Keratinocyte (primary cell): ENCODE measurements around the gene TNS2. TPM values are rescaled to one million over a fixed set of nuclear protein-coding genes. Genes with fewer than 3 reads are reported as not detected.
A peak's percentile ranks its signal among the peaks of the same experiment; 100 is the strongest.

Experiments used
- DNase-seq: peaks from one replicate; pipeline ENCODE4 v3.0.0-alpha.2; 2011; ENCODE audit warnings: low read depth, missing footprints, low spot score
- FAIRE-seq: peaks from 2 replicates; lab custom pipeline; 2011; peaks lifted over from hg19 to GRCh38; lab: Jason Lieb, UNC
- H2AFZ ChIP-seq: 2 replicates; pipeline ENCODE4 v1.6.0; 2012; ENCODE audit warnings: low read length, control low read depth, inconsistent platforms; ENCODE audit not compliant: control insufficient read depth
- H3K27ac ChIP-seq: 2 replicates; pipeline ENCODE4 v1.5.1; 2011; ENCODE audit warnings: low read length; ENCODE audit not compliant: control insufficient read depth, insufficient read depth
- H3K27me3 ChIP-seq: 3 replicates; pipeline ENCODE4 v1.6.0; 2011; ENCODE audit warnings: low read length; ENCODE audit not compliant: control insufficient read depth, insufficient read depth; ENCODE audit errors: extremely low read depth
- H3K36me3 ChIP-seq, 2 experiments: 2 replicates in 1 of 2; 3 replicates in 1 of 2; pipeline ENCODE4 v1.5.1; 2011; ENCODE audit warnings: low read length in 2 of 2, mild to moderate bottlenecking in 1 of 2; ENCODE audit not compliant: control insufficient read depth in 2 of 2, insufficient read depth in 2 of 2; ENCODE audit errors: extremely low read depth in 1 of 2
- H3K4me1 ChIP-seq: 3 replicates; pipeline ENCODE4 v1.5.1; 2011; ENCODE audit warnings: low read length; ENCODE audit not compliant: control insufficient read depth, insufficient read depth; ENCODE audit errors: extremely low read depth
- H3K4me2 ChIP-seq: 3 replicates; pipeline ENCODE4 v1.6.0; 2011; ENCODE audit warnings: low read depth, low read length; ENCODE audit not compliant: control insufficient read depth, insufficient read depth; ENCODE audit errors: extremely low read depth
- H3K4me3 ChIP-seq, 3 experiments: fragments of 200-600 bp in 1 of 3; sonication (generic) in 1 of 3; 2 replicates in 2 of 3; 3 replicates in 1 of 3; pipeline ENCODE4 v1.5.1; 2011 to 2016; ENCODE audit warnings: low read length in 3 of 3, mild to moderate bottlenecking in 3 of 3, control low read depth in 2 of 3, inconsistent platforms in 1 of 3, low read depth in 1 of 3, mixed read lengths in 1 of 3, mixed run types in 1 of 3, moderate library complexity in 1 of 3; ENCODE audit not compliant: control insufficient read depth in 2 of 3, insufficient read depth in 2 of 3; ENCODE audit errors: extremely low read depth in 1 of 3
- H3K79me2 ChIP-seq: 2 replicates; pipeline ENCODE4 v1.6.0; 2012; ENCODE audit warnings: low read length; ENCODE audit not compliant: control insufficient read depth, insufficient read depth
- H3K9ac ChIP-seq: 3 replicates; pipeline ENCODE4 v1.6.0; 2011; ENCODE audit warnings: low read length; ENCODE audit not compliant: control insufficient read depth, insufficient read depth; ENCODE audit errors: extremely low read depth
- H3K9me1 ChIP-seq: 3 replicates; pipeline ENCODE4 v1.6.0; 2011; ENCODE audit warnings: low read length; ENCODE audit not compliant: control insufficient read depth, insufficient read depth; ENCODE audit errors: extremely low read depth
- H3K9me3 ChIP-seq: 2 replicates; pipeline ENCODE4 v1.5.1; 2012; ENCODE audit warnings: low read depth, low read length; ENCODE audit not compliant: control insufficient read depth
- H4K20me1 ChIP-seq: 3 replicates; pipeline ENCODE4 v1.6.0; 2011; ENCODE audit warnings: low read length; ENCODE audit not compliant: control insufficient read depth, insufficient read depth; ENCODE audit errors: extremely low read depth
- CTCF ChIP-seq, 3 experiments: IDR thresholded peaks in 1 of 3; conservative IDR thresholded peaks in 1 of 3; optimal IDR thresholded peaks in 1 of 3; 2 replicates in 2 of 3; 3 replicates in 1 of 3; pipeline versions ENCODE3 to v1.5.1; 2011; ENCODE audit warnings: low read length in 3 of 3, mild to moderate bottlenecking in 3 of 3, moderate library complexity in 2 of 3, control low read depth in 1 of 3, inconsistent platforms in 1 of 3; ENCODE audit not compliant: insufficient read depth in 2 of 3; ENCODE audit errors: extremely low read depth in 1 of 3
- EZH2 ChIP-seq: IDR thresholded peaks from one replicate; pipeline ENCODE4 v1.6.1; 2012; ENCODE audit warnings: inconsistent platforms, mild to moderate bottlenecking, low read length, moderate library complexity
- dilution Hi-C: fragments of 300-500 bp; cut with MboI; formaldehyde crosslinking; loops from one replicate; pipeline ENCODE4 v1.7.0; 2020; ENCODE audit warnings: low sequenced_read_pairs; ENCODE audit not compliant: extremely low pct_ligation_motif_present
- polyA plus RNA-seq, 5 experiments: library from polyadenylated mRNA; depleted of rRNA in 3 of 5; stranded (reverse) in 3 of 5; stranded (forward) in 1 of 5; unstranded in 1 of 5; fragments of >200 nt; gene quantifications; 1 replicate in 1 of 5; 2 replicates in 3 of 5; 3 replicates in 1 of 5; pipeline versions ENCODE4 v1.2.1 to v1.2.3, GENCODE V29; 2011 to 2012; ENCODE audit warnings: missing spikeins in 2 of 5, low read depth in 1 of 5, low replicate concordance in 1 of 5

The TNS2 gene
- polyA plus RNA-seq, 1 donor (not counting 4 experiments of a cell fraction or from before 2014, with no cell fraction given) = 0.80 TPM

GRCh38 chr12:53053218-53054111 lies 3.6 kb downstream of the TNS2 start:
- no peaks in the 10 kb centered on the region for H3K27me3 ChIP-seq
- no peaks in the 10 kb centered on the region for H3K79me2 ChIP-seq
- H3K27ac ChIP-seq = peak overlapping the region; percentile 86
- H3K9ac ChIP-seq = peak overlapping the region; percentile 84
- H4K20me1 ChIP-seq = no peaks in the 10 kb centered on the region
- peak in 2 of 3 experiments; percentile 90 to 99 for TF ChIP-seq CTCF (optimal IDR thresholded peaks at IDR 0.05 in 1 of 3, IDR thresholded peaks at IDR 0.05 in 1 of 3, conservative IDR thresholded peaks at IDR 0.05 in 1 of 3; ENCODE audit: extremely low read depth in 1 of 3, insufficient read depth in 2 of 3, low read length in 3 of 3)
- no peak for TF ChIP-seq EZH2
- peaks cover 32% of the 10 kb centered on the region for H3K4me1 ChIP-seq
- peak; percentile 63 for FAIRE-seq
- peak overlapping the region; percentile 79 for H3K4me2 ChIP-seq
- H3K9me3 ChIP-seq = no peaks in the 10 kb centered on the region
- H3K36me3 ChIP-seq = peaks cover 0 to 3% of the 10 kb centered on the region in 2 experiments
- dilution Hi-C loops = no loop called here
- peak overlapping the region; percentile 54 to 90 (median 85) for H3K4me3 ChIP-seq
- peak overlapping the region; percentile 94 for H2AFZ ChIP-seq
- no peak for DNase-seq
- peaks cover 3% of the 10 kb centered on the region for H3K9me1 ChIP-seq

- H3K27me3 ChIP-seq = no peaks in the 10 kb centered on the region
- no peaks in the 10 kb centered on the region for H4K20me1 ChIP-seq
- dilution Hi-C loops = no loop called here
- H3K79me2 ChIP-seq = no peaks in the 10 kb centered on the region
- peaks cover 3% of the 10 kb centered on the region for H3K9me1 ChIP-seq
- FAIRE-seq = peak; percentile 44
- H3K9ac ChIP-seq = peak overlapping the region; percentile 84
- H3K9me3 ChIP-seq = no peaks in the 10 kb centered on the region
- peak overlapping the region; percentile 94 for H2AFZ ChIP-seq
- H3K4me3 ChIP-seq = peak overlapping the region; percentile 54 to 90 (median 85)
- peak; percentile 91 for DNase-seq
- H3K27ac ChIP-seq = peak overlapping the region; percentile 86
- H3K36me3 ChIP-seq = peaks cover 0 to 3% of the 10 kb centered on the region in 2 experiments
- H3K4me1 ChIP-seq = peaks cover 26% of the 10 kb centered on the region
- peak overlapping the region; percentile 79 for H3K4me2 ChIP-seq
- no peak for TF ChIP-seq EZH2
- no peak for TF ChIP-seq CTCF (optimal IDR thresholded peaks at IDR 0.05 in 1 of 3, IDR thresholded peaks at IDR 0.05 in 1 of 3, conservative IDR thresholded peaks at IDR 0.05 in 1 of 3; ENCODE audit: extremely low read depth in 1 of 3, insufficient read depth in 2 of 3, low read length in 3 of 3)
Observed at GRCh38 chr12:53054112-53054878, 4.4 kb downstream of the TNS2 start.
